ENCODE results near the gene KRTAP5-5.

- TF ChIP-seq POLR2AphosphoS5 (IDR thresholded peaks at IDR 0.05; ENCODE audit: low read depth, low read length) (no peak), REST (IDR thresholded peaks at IDR 0.05; ENCODE audit: insufficient read depth in 1 of 2, low read depth in 2 of 2, low read length in 2 of 2) (no peak), TAF1 (IDR thresholded peaks at IDR 0.05; ENCODE audit: borderline replicate concordance, insufficient read depth, low read length) (no peak), SIN3A (IDR thresholded peaks at IDR 0.05; ENCODE audit: borderline replicate concordance, insufficient read depth, low read length) (no peak)
These were observed 35.7 kb downstream of the KRTAP5-5 start for GRCh38 chr11:1665313-1665712.

All from PFSK-1 (cell line).